ENCODE measurements around the gene ORAI3.

- TF ChIP-seq CTCF (IDR thresholded peaks at IDR 0.05) (no peak), HOXB13 (CRISPR knock-in tag; IDR thresholded peaks at IDR 0.05; ENCODE audit: low read depth) (no peak), REST (IDR thresholded peaks at IDR 0.05) (no peak), SMC3 (IDR thresholded peaks at IDR 0.05) (no peak)
Observed at GRCh38 chr16:30951750-30952149, 2.9 kb downstream of the ORAI3 start.
